ENCODE results near the gene AP3S2. TPM values are rescaled to one million over a fixed set of nuclear protein-coding genes. Genes with fewer than 3 reads are reported as not detected.
"Not testable (repeated sequence)": the region's sequence is repeated elsewhere in the genome, so short reads cannot be mapped to it uniquely, and the experiment has no call there.

Gene AP3S2
- 10 to 100 TPM; 12.4 to 15.3 TPM for total RNA-seq

DNA sequence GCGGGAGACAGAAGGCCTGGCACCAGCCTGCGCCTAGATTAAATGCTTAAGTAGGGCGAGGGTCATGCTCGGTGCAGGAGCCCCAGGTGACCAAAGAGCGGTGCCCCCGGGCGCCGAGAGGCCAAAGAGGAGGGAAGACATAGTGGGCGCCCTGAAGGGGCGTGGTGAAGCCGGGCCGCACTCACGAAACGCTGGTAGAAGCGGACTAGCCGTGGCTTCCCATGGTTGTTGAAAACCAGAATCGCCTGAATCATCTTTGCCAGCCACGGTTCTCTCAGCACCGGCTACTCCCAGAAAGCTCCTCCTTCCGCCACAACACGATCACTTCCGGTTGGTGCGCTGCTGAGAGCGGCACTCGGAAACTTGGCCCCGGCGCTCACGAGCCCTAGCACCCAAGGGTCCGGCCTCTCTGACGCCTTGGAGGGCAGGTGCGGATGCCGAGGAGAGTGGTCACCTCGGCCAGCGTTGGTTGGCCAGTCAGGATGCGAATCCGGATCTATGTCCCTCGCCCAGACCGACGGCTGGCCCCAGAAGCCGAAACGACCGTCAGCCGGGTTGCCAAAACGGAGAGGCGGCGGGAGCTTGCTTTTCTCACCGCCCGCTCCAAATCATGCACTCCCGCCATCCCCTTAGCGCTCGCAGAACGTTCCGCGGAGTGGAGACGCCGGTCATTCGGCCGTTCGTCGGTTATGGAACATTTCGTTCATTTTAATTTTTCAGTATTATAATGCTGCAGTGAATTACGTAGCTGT, at the start of gene AP3S2:
Gene AP3S2 (minus strand): TSS at position 299 of the 752 bp plus-strand sequence. CDS start 45 bp downstream, at position 254.
- Mint-ChIP-seq H3K27me3 (no peaks in the 10 kb centered on the region), H3K36me3 (ENCODE audit: low read depth) (peaks cover 6% of the 10 kb centered on the region), H3K4me1 (peaks cover 43% of the 10 kb centered on the region), H3K27ac (peak within 1 kb of the TSS; percentile 97), H3K9me3 (ENCODE audit: low read depth) (no peaks in the 10 kb centered on the region), H3K4me3 (peak within 1 kb of the TSS; percentile 98)
- ChIA-PET POLR2A (interaction anchor here (0.9 to 1.4 kb wide), 7 partner anchors 19 to 339 kb away, joined by 3 to 5 read pairs (median 4); no protein-coding TSS in a partner anchor), CTCF (interaction anchor here (0.5 to 6.6 kb wide), 7 partner anchors 20 to 468 kb away, joined by 3 to 51 read pairs (median 3); no protein-coding TSS in a partner anchor)
- DNase-seq (peak; percentile 96), ATAC-seq (peak; percentile 82)
- intact Hi-C loops (cut with DNase I, micrococcal nuclease): loop anchor here (1.0 to 5.0 kb wide), 16 partner anchors 107 to 1272 kb away; partner anchors contain the start of genes NGRN (in 2 of the 2), ZNF710 (in 2 of the 2), AEN (in 1 of the 2) and GDPGP1 (in 1 of the 2)

- Mint-ChIP-seq H3K27me3 (no peaks in the 10 kb centered on the region), H3K27ac (no peak overlapping the region), H3K36me3 (ENCODE audit: low read depth) (no peaks in the 10 kb centered on the region), H3K9me3 (ENCODE audit: low read depth) (no peaks in the 10 kb centered on the region), H3K4me1 (peaks cover 20% of the 10 kb centered on the region), H3K4me3 (no peak overlapping the region)
- intact Hi-C loops (cut with DNase I, micrococcal nuclease): no loop called here
- no peak for DNase-seq
- CTCF ChIA-PET: interaction anchor here (1.1 kb wide), 1 partner anchor 19 kb away, joined by 4 read pairs; no protein-coding TSS in a partner anchor
- POLR2A ChIA-PET: no interaction called here
- ATAC-seq: no peak
Measured at GRCh38 chr15:89939910-89940309, 46.1 kb upstream of the AP3S2 start.

DNA sequence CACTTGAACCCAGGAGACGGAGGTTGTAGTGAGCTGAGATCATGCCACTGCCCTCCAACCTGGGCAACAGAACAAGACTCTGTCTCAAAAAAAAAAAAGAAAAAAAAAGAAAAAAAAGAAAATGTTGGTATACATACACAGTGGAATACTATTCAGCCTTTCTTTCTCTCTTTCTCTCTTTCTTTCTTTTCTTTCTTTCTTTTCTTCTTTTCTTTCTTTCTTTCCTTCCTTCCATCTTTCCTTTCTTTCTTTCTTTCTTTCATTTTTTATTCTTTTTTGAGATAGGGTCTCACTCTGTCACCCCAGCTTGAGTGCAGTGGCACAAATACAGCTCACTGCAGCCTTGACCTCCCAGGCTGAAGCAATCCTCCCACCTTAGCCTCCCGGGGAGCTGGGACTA, 45.6 kb upstream of the AP3S2 start:
- H3K27me3 Mint-ChIP-seq; H3K27ac Mint-ChIP-seq; H3K9me3 Mint-ChIP-seq (ENCODE audit: low read depth); DNase-seq; intact Hi-C loops (cut with DNase I, micrococcal nuclease); ATAC-seq; H3K4me3 Mint-ChIP-seq; H3K36me3 Mint-ChIP-seq (ENCODE audit: low read depth); POLR2A ChIA-PET: not testable (repeated sequence)
- peaks cover 20% of the 10 kb centered on the region for H3K4me1 Mint-ChIP-seq
- CTCF ChIA-PET: interaction anchor here (0.6 kb wide), 1 partner anchor 389 kb away, joined by 3 read pairs; no protein-coding TSS in a partner anchor

GRCh38 chr15:89937365-89938350, 43.9 kb upstream of the AP3S2 start:
- H3K27ac Mint-ChIP-seq: no peak overlapping the region
- DNase-seq: no peak
- ATAC-seq: peak; percentile 17
- H3K36me3 Mint-ChIP-seq (ENCODE audit: low read depth): no peaks in the 10 kb centered on the region
- peaks cover 20% of the 10 kb centered on the region for H3K4me1 Mint-ChIP-seq
- intact Hi-C loops (cut with DNase I, micrococcal nuclease): no loop called here
- H3K4me3 Mint-ChIP-seq: no peak overlapping the region
- ChIA-PET POLR2A (no interaction called here), CTCF (no interaction called here)
- H3K27me3 Mint-ChIP-seq: no peaks in the 10 kb centered on the region
- no peaks in the 10 kb centered on the region for H3K9me3 Mint-ChIP-seq (ENCODE audit: low read depth)

GRCh38 chr15:89936786-89937265, 43.0 kb upstream of the AP3S2 start:
- Mint-ChIP-seq H3K27ac (no peak overlapping the region), H3K9me3 (ENCODE audit: low read depth) (no peaks in the 10 kb centered on the region), H3K4me3 (no peak overlapping the region), H3K4me1 (peaks cover 20% of the 10 kb centered on the region), H3K27me3 (no peaks in the 10 kb centered on the region), H3K36me3 (ENCODE audit: low read depth) (no peaks in the 10 kb centered on the region)
- DNase-seq (no peak), ATAC-seq (no peak)
- ChIA-PET POLR2A (no interaction called here), CTCF (interaction anchor here (0.5 to 1.0 kb wide), 4 partner anchors 17 to 650 kb away, joined by 3 to 4 read pairs (median 3); no protein-coding TSS in a partner anchor)
- intact Hi-C loops (cut with DNase I, micrococcal nuclease): no loop called here

- Mint-ChIP-seq H3K27ac (no peak overlapping the region), H3K36me3 (ENCODE audit: low read depth) (no peaks in the 10 kb centered on the region), H3K9me3 (ENCODE audit: low read depth) (no peaks in the 10 kb centered on the region), H3K4me1 (peaks cover 20% of the 10 kb centered on the region), H3K4me3 (no peak overlapping the region), H3K27me3 (no peaks in the 10 kb centered on the region)
- POLR2A ChIA-PET: no interaction called here
- intact Hi-C loops (cut with DNase I, micrococcal nuclease): no loop called here
- DNase-seq (peak; percentile 42), ATAC-seq (peak; percentile 78)
- CTCF ChIA-PET: interaction anchor here (0.5 to 1.0 kb wide), 4 partner anchors 18 to 650 kb away, joined by 3 to 4 read pairs (median 3); no protein-coding TSS in a partner anchor
Measured at GRCh38 chr15:89936051-89936785, 42.4 kb upstream of the AP3S2 start.

GRCh38 chr15:89932880-89933279, 39.1 kb upstream of the AP3S2 start:
- DNase-seq (no peak), ATAC-seq (no peak)
- ChIA-PET POLR2A (no interaction called here), CTCF (interaction anchor here (1.1 to 2.2 kb wide), 3 partner anchors 12 to 154 kb away, joined by 3 to 8 read pairs (median 3); no protein-coding TSS in a partner anchor)
- Mint-ChIP-seq H3K27ac (no peak overlapping the region), H3K4me1 (peaks cover 17% of the 10 kb centered on the region), H3K36me3 (ENCODE audit: low read depth) (no peaks in the 10 kb centered on the region), H3K4me3 (no peak overlapping the region), H3K9me3 (ENCODE audit: low read depth) (no peaks in the 10 kb centered on the region), H3K27me3 (no peaks in the 10 kb centered on the region)
- intact Hi-C loops (cut with DNase I, micrococcal nuclease): no loop called here

GRCh38 chr15:89928421-89928820, 34.6 kb upstream of the AP3S2 start:
- POLR2A ChIA-PET: no interaction called here
- no peaks in the 10 kb centered on the region for H3K27me3 Mint-ChIP-seq
- intact Hi-C loops (cut with DNase I, micrococcal nuclease): no loop called here
- H3K4me1 Mint-ChIP-seq: no peaks in the 10 kb centered on the region
- H3K36me3 Mint-ChIP-seq (ENCODE audit: low read depth): no peaks in the 10 kb centered on the region
- no peak overlapping the region for H3K27ac Mint-ChIP-seq
- ATAC-seq (no peak), DNase-seq (no peak)
- no peaks in the 10 kb centered on the region for H3K9me3 Mint-ChIP-seq (ENCODE audit: low read depth)
- no peak overlapping the region for H3K4me3 Mint-ChIP-seq
- CTCF ChIA-PET: interaction anchor here (0.6 kb wide), 1 partner anchor 680 kb away, joined by 3 read pairs; no protein-coding TSS in a partner anchor

DNA sequence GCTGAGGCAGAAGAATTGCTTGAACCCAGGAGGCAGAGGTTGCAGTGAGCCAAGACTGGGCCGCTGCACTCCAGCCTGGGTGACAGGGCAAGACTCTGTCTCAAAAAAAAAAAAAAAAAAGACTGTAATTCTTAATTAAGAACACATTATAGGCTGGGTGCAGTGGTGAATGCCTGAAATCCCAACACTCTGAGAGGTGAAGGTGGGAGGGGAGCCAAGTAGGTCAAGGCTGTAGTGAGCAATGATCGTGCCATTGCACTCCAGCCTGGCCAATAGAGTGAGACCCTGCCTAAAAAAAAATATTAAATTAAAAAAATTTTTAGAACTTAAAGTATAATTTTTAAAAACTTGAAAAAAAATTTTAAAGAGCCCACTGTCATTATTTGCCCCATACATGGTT, 32.4 kb upstream of the AP3S2 start:
- ATAC-seq (no peak), DNase-seq (no peak)
- H3K9me3 Mint-ChIP-seq (ENCODE audit: low read depth): no peaks in the 10 kb centered on the region
- H3K36me3 Mint-ChIP-seq (ENCODE audit: low read depth): no peaks in the 10 kb centered on the region
- H3K27ac Mint-ChIP-seq: no peak overlapping the region
- no peak overlapping the region for H3K4me3 Mint-ChIP-seq
- H3K4me1 Mint-ChIP-seq: no peaks in the 10 kb centered on the region
- POLR2A ChIA-PET: interaction anchor here (0.7 kb wide), 1 partner anchor 9 kb away, joined by 6 read pairs; no protein-coding TSS in a partner anchor
- intact Hi-C loops (cut with DNase I, micrococcal nuclease): no loop called here
- H3K27me3 Mint-ChIP-seq: no peaks in the 10 kb centered on the region
- CTCF ChIA-PET: no interaction called here

DNA sequence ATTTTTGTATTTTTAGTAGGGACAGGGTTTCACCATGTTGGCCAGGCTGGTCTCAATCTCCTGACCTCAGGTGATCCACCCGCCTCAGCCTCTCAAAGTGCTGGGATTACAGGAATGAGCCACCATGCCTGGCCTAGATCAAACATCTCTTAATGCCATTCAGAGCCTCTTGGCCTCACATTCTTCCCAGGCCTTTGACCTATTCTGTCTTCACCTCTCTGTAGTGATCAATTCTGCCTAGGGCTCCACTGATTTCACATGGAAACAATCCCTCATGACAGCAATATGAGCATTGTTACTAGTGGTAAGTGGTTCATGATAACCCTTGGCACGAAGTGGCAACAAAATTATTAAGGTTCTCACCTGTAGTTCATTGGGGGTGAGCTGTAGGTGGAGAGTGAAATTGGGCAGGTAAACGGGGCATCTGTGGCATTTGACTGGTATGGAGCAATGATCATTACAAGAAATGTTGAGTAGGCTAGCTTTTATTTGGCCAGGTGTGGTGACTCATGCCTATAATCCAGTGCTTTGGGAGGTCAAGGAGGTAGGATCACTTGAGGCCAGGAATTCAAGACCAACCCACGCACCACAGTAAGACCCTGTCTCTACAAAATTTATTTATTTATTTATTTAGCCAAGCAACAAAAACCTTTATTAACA, 23.8 kb upstream of the AP3S2 start:
- H3K36me3 Mint-ChIP-seq (ENCODE audit: low read depth): no peaks in the 10 kb centered on the region
- no peak overlapping the region for H3K4me3 Mint-ChIP-seq
- H3K4me1 Mint-ChIP-seq: no peaks in the 10 kb centered on the region
- no peak for ATAC-seq
- peaks cover 14% of the 10 kb centered on the region for H3K27me3 Mint-ChIP-seq
- DNase-seq: no peak
- intact Hi-C loops (cut with DNase I, micrococcal nuclease): no loop called here
- POLR2A ChIA-PET: no interaction called here
- no peak overlapping the region for H3K27ac Mint-ChIP-seq
- CTCF ChIA-PET: interaction anchor here (0.6 to 1.2 kb wide), 4 partner anchors 19 to 157 kb away, joined by 3 to 4 read pairs (median 3); no protein-coding TSS in a partner anchor
- H3K9me3 Mint-ChIP-seq (ENCODE audit: low read depth): no peaks in the 10 kb centered on the region

Measured in activated CD4-positive, alpha-beta T cell treated with anti-CD3 and anti-CD28 coated beads for 36 hours (primary cell).